ENCODE results near the gene CDC27. TPM values are rescaled to one million over a fixed set of nuclear protein-coding genes. Genes with fewer than 3 reads are reported as not detected.
"Not testable (repeated sequence)": the region's sequence is repeated elsewhere in the genome, so short reads cannot be mapped to it uniquely, and the experiment has no call there.

CDC27 gene
- total RNA-seq, 1 donor from 2014 or later = 118 TPM

- intact Hi-C loops (cut with micrococcal nuclease) = loop anchor here (2.0 to 10.0 kb wide), 2 partner anchors 16 to 394 kb away; no protein-coding TSS in a partner anchor
Observed at GRCh38 chr17:47221154-47221553, 32.1 kb upstream of the CDC27 start.

- intact Hi-C loops (cut with micrococcal nuclease) = loop anchor here (2.0 to 10.0 kb wide), 2 partner anchors 16 to 394 kb away; no protein-coding TSS in a partner anchor
Observed at GRCh38 chr17:47220531-47220999, 31.5 kb upstream of the CDC27 start.

- intact Hi-C loops (cut with micrococcal nuclease) = loop anchor here (2.0 to 10.0 kb wide), 2 partner anchors 15 to 395 kb away; no protein-coding TSS in a partner anchor
Observed at GRCh38 chr17:47219621-47220475, 30.8 kb upstream of the CDC27 start.

- intact Hi-C loops (cut with micrococcal nuclease) = no loop called here
Observed at GRCh38 chr17:47218896-47219430, 29.9 kb upstream of the CDC27 start.

- intact Hi-C loops (cut with micrococcal nuclease) = not testable (repeated sequence)
Observed at GRCh38 chr17:47217279-47217678, 28.2 kb upstream of the CDC27 start.

- intact Hi-C loops (cut with micrococcal nuclease) = not testable (repeated sequence)
Observed at GRCh38 chr17:47216821-47217220, 27.7 kb upstream of the CDC27 start.

- intact Hi-C loops (cut with micrococcal nuclease) = no loop called here
Observed at GRCh38 chr17:47214931-47215330, 25.8 kb upstream of the CDC27 start.

GRCh38 chr17:47213540-47213939 lies 24.4 kb upstream of the CDC27 start:
- intact Hi-C loops (cut with micrococcal nuclease) = no loop called here

- intact Hi-C loops (cut with micrococcal nuclease) = no loop called here
Observed at GRCh38 chr17:47212458-47212857, 23.4 kb upstream of the CDC27 start.

- intact Hi-C loops (cut with micrococcal nuclease) = no loop called here
Observed at GRCh38 chr17:47210779-47211178, 21.7 kb upstream of the CDC27 start.

- intact Hi-C loops (cut with micrococcal nuclease) = no loop called here
Observed at GRCh38 chr17:47210105-47210504, 21.0 kb upstream of the CDC27 start.

GRCh38 chr17:47209499-47209898 lies 20.4 kb upstream of the CDC27 start:
- intact Hi-C loops (cut with micrococcal nuclease) = no loop called here

GRCh38 chr17:47208744-47209488 lies 19.8 kb upstream of the CDC27 start, which contains the start of gene MYL4:
Gene MYL4, plus strand, starts transcription at chr17:47209348. Its CDS starts 75 bp downstream, at chr17:47209423.
- intact Hi-C loops (cut with micrococcal nuclease) = no loop called here

- intact Hi-C loops (cut with micrococcal nuclease) = no loop called here
Observed at GRCh38 chr17:47207143-47208067, 18.3 kb upstream of the CDC27 start.

- intact Hi-C loops (cut with micrococcal nuclease) = loop anchor here (1.0 to 2.0 kb wide), 2 partner anchors 15 to 16 kb away; partner anchors contain the start of gene CDC27
Observed at GRCh38 chr17:47205419-47205963, 16.4 kb upstream of the CDC27 start.

- intact Hi-C loops (cut with micrococcal nuclease) = loop anchor here (1.0 to 2.0 kb wide), 2 partner anchors 16 kb away; partner anchors contain the start of gene CDC27
Observed at GRCh38 chr17:47204722-47205418, 15.8 kb upstream of the CDC27 start.

- intact Hi-C loops (cut with micrococcal nuclease) = loop anchor here (2.0 kb wide), 1 partner anchor 17 kb away; no protein-coding TSS in a partner anchor
Observed at GRCh38 chr17:47203984-47204721, 15.1 kb upstream of the CDC27 start.

GRCh38 chr17:47201166-47201565 lies 12.1 kb upstream of the CDC27 start:
- intact Hi-C loops (cut with micrococcal nuclease) = no loop called here

- intact Hi-C loops (cut with micrococcal nuclease) = no loop called here
Observed at GRCh38 chr17:47200325-47200664, 11.2 kb upstream of the CDC27 start.

Data from T-helper 2 cell treated with Interferon-gamma antibody and Interleukin-4, amounts not matched to agents 100 ng/mL and 5 ng/mL, for 36 hours (primary cell).